ENCODE measurements around the gene EML1.
A peak's percentile ranks its signal among the peaks of the same experiment; 100 is the strongest.

EML1 gene

DNA sequence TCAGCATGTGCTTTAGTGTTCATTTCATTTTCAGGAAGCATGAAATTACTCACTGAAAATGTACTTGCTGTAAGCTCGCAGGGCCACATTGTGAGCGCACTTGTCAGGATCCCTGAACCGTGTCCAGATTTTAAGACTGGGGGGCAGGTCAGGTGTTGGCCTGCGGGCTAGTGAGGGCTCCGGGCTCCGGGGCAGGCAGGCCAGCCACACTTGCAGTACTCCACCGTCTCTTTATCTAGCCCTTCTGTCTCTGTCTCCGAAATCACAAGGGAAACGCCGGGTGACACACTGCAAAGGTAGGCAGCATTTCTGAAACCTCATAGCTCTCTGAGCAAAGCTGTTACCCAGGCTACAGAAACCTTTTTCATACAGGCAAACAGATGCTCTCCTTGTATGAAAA lies 98.7 kb downstream of the EML1 start:
- TF ChIP-seq, protein P1, sequence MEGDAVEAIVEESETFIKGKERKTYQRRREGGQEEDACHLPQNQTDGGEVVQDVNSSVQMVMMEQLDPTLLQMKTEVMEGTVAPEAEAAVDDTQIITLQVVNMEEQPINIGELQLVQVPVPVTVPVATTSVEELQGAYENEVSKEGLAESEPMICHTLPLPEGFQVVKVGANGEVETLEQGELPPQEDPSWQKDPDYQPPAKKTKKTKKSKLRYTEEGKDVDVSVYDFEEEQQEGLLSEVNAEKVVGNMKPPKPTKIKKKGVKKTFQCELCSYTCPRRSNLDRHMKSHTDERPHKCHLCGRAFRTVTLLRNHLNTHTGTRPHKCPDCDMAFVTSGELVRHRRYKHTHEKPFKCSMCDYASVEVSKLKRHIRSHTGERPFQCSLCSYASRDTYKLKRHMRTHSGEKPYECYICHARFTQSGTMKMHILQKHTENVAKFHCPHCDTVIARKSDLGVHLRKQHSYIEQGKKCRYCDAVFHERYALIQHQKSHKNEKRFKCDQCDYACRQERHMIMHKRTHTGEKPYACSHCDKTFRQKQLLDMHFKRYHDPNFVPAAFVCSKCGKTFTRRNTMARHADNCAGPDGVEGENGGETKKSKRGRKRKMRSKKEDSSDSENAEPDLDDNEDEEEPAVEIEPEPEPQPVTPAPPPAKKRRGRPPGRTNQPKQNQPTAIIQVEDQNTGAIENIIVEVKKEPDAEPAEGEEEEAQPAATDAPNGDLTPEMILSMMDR (IDR thresholded peaks at IDR 0.05; ENCODE audit: extremely low read depth, insufficient read depth, missing control alignments): no peak
- in situ Hi-C loops (cut with MboI; ENCODE audit: low pct_unique_long_range_greater_than_20kb, low sequenced_read_pairs, unreplicated experiment): loop anchor here (25.0 kb wide), 2 partner anchors 180 to 355 kb away; no protein-coding TSS in a partner anchor
- DNase-seq (ENCODE audit: low spot score): no peak

- in situ Hi-C loops (cut with MboI; ENCODE audit: low pct_unique_long_range_greater_than_20kb, low sequenced_read_pairs, unreplicated experiment): loop anchor here (25.0 kb wide), 2 partner anchors 180 to 355 kb away; no protein-coding TSS in a partner anchor
- TF ChIP-seq, protein P1 (IDR thresholded peaks at IDR 0.05; ENCODE audit: extremely low read depth, insufficient read depth, missing control alignments): no peak
- DNase-seq (ENCODE audit: low spot score): no peak
Measured at GRCh38 chr14:99892406-99892805, 99.2 kb downstream of the EML1 start.

GRCh38 chr14:99896361-99896760 lies 103.1 kb downstream of the EML1 start:
- in situ Hi-C loops (cut with MboI; ENCODE audit: low pct_unique_long_range_greater_than_20kb, low sequenced_read_pairs, unreplicated experiment): loop anchor here (25.0 kb wide), 2 partner anchors 184 to 359 kb away; no protein-coding TSS in a partner anchor

GRCh38 chr14:99899578-99900178 lies 106.5 kb downstream of the EML1 start:
- in situ Hi-C loops (cut with MboI; ENCODE audit: low pct_unique_long_range_greater_than_20kb, low sequenced_read_pairs, unreplicated experiment): loop anchor here (25.0 kb wide), 2 partner anchors 187 to 362 kb away; no protein-coding TSS in a partner anchor
- no peak for DNase-seq (ENCODE audit: low spot score)
- TF ChIP-seq, protein P1 (IDR thresholded peaks at IDR 0.05; ENCODE audit: extremely low read depth, insufficient read depth, missing control alignments): peak; percentile 34

More at GRCh38 chr14:99896361-99896760, 103.1 kb downstream of the EML1 start:
- TF ChIP-seq, protein P1 (IDR thresholded peaks at IDR 0.05; ENCODE audit: extremely low read depth, insufficient read depth, missing control alignments): no peak
- DNase-seq (ENCODE audit: low spot score): no peak

DNA sequence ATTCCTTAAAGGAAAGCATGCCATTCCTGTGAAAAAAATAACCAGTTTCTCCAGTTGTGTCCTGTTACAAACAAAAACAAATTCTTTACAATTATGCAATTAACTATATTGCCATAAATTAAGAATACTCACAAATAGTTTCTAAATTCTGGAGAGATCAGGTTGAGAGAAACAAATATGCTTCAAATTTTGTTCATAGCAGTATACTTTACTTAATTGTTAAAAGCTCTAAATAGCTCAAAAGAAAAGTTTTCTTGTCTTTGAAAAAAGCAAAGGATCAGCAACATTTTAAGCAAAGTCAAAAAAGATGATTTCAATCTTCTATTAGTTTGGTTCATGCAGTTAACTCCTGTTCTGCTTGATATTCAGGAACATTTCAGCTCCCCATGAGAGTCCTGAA lies 109.7 kb downstream of the EML1 start:
- in situ Hi-C loops (cut with MboI; ENCODE audit: low pct_unique_long_range_greater_than_20kb, low sequenced_read_pairs, unreplicated experiment): no loop called here
- TF ChIP-seq, protein P1 (IDR thresholded peaks at IDR 0.05; ENCODE audit: extremely low read depth, insufficient read depth, missing control alignments): no peak
- no peak for DNase-seq (ENCODE audit: low spot score)

GRCh38 chr14:99904506-99904905 lies 111.3 kb downstream of the EML1 start:
- in situ Hi-C loops (cut with MboI; ENCODE audit: low pct_unique_long_range_greater_than_20kb, low sequenced_read_pairs, unreplicated experiment): no loop called here
- TF ChIP-seq, protein P1 (IDR thresholded peaks at IDR 0.05; ENCODE audit: extremely low read depth, insufficient read depth, missing control alignments): no peak

More at GRCh38 chr14:99904506-99904905, 111.3 kb downstream of the EML1 start:
- DNase-seq (ENCODE audit: low spot score): no peak

Measured in GM13977 (cell line).